ENCODE data around the gene FOXN4. TPM values are rescaled to one million over a fixed set of nuclear protein-coding genes. Genes with fewer than 3 reads are reported as not detected.

FOXN4 gene
- total and polyA plus RNA-seq, 2 of the 13 experiments (the other 11 are each of a cell fraction or from before 2014, with no cell fraction given), result 0.11 TPM; not detected in 1

- TF ChIP-seq, protein P1, sequence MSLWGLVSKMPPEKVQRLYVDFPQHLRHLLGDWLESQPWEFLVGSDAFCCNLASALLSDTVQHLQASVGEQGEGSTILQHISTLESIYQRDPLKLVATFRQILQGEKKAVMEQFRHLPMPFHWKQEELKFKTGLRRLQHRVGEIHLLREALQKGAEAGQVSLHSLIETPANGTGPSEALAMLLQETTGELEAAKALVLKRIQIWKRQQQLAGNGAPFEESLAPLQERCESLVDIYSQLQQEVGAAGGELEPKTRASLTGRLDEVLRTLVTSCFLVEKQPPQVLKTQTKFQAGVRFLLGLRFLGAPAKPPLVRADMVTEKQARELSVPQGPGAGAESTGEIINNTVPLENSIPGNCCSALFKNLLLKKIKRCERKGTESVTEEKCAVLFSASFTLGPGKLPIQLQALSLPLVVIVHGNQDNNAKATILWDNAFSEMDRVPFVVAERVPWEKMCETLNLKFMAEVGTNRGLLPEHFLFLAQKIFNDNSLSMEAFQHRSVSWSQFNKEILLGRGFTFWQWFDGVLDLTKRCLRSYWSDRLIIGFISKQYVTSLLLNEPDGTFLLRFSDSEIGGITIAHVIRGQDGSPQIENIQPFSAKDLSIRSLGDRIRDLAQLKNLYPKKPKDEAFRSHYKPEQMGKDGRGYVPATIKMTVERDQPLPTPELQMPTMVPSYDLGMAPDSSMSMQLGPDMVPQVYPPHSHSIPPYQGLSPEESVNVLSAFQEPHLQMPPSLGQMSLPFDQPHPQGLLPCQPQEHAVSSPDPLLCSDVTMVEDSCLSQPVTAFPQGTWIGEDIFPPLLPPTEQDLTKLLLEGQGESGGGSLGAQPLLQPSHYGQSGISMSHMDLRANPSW (CRISPR knock-in tag; IDR thresholded peaks at IDR 0.05; ENCODE audit: borderline replicate concordance), result no peak
- no peak for TF ChIP-seq ZNF230 (CRISPR knock-in tag; IDR thresholded peaks at IDR 0.05)
- TF ChIP-seq SP140L (CRISPR knock-in tag; IDR thresholded peaks at IDR 0.05; ENCODE audit: borderline replicate concordance), result no peak
- TF ChIP-seq, protein P2, sequence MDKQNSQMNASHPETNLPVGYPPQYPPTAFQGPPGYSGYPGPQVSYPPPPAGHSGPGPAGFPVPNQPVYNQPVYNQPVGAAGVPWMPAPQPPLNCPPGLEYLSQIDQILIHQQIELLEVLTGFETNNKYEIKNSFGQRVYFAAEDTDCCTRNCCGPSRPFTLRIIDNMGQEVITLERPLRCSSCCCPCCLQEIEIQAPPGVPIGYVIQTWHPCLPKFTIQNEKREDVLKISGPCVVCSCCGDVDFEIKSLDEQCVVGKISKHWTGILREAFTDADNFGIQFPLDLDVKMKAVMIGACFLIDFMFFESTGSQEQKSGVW (CRISPR knock-in tag; IDR thresholded peaks at IDR 0.05; ENCODE audit: borderline replicate concordance), result no peak
- no peak for TF ChIP-seq ZIK1 (CRISPR knock-in tag; IDR thresholded peaks at IDR 0.05; ENCODE audit: borderline replicate concordance, low read depth)
Measured at GRCh38 chr12:109270494-109270893, 38.6 kb downstream of the FOXN4 start (continued).

- ChIA-PET CTCF (ENCODE audit: low intra/inter-chr PET ratio, low total read pairs) (no interaction called here), POLR2A (no interaction called here)
- Histone ChIP-seq H3K4me2 (ENCODE audit: low read depth, low read length) (no peak overlapping the region), H3K27ac (ENCODE audit: extremely low read length, insufficient read depth, low read length) (no peak overlapping the region), H3K36me3 (replicated peaks in 1 of 2; ENCODE audit: control insufficient read depth in 1 of 2, insufficient read depth in 2 of 2, low read length in 2 of 2) (peaks cover 0 to 11% of the 10 kb centered on the region in 2 experiments; a peak in 3 of 5 replicates), H3K27me3 (ENCODE audit: control insufficient read depth in 1 of 2, insufficient read depth in 2 of 2, low read length in 2 of 2) (no peaks in the 10 kb centered on the region), H2AFZ (ENCODE audit: low read length) (no peak overlapping the region), H4K20me1 (ENCODE audit: insufficient read depth, low read length) (no peaks in the 10 kb centered on the region), H3K9ac (ENCODE audit: insufficient read depth, low read depth, low read length) (no peak overlapping the region), H3K9me3 (ENCODE audit: low read length) (no peaks in the 10 kb centered on the region), H3K4me3 (replicated peaks in 1 of 3; ENCODE audit: insufficient read depth in 1 of 3, low read depth in 2 of 3, low read length in 3 of 3) (no peak overlapping the region), H3K4me1 (ENCODE audit: insufficient read depth, low read length) (no peaks in the 10 kb centered on the region), H3K79me2 (ENCODE audit: insufficient read depth, low read length) (no peaks in the 10 kb centered on the region)
- no TSS peak for BruUV-seq (replicated peaks)
- in situ Hi-C loops (cut with HindIII; ENCODE audit: extremely low pct_ligation_motif_present, low pct_unique_long_range_greater_than_20kb), result no loop called here
- 58% methylated on average over 3 of the region's 3 CpGs for WGBS (ENCODE audit: low lambda C conversion rate)
- DNase-seq (ENCODE audit: low spot score) (no peak), FAIRE-seq (no peak), ATAC-seq (no peak)
- no peak for TF ChIP-seq MTERF4 (CRISPR knock-in tag; IDR thresholded peaks at IDR 0.05)
- TF ChIP-seq, protein P3, sequence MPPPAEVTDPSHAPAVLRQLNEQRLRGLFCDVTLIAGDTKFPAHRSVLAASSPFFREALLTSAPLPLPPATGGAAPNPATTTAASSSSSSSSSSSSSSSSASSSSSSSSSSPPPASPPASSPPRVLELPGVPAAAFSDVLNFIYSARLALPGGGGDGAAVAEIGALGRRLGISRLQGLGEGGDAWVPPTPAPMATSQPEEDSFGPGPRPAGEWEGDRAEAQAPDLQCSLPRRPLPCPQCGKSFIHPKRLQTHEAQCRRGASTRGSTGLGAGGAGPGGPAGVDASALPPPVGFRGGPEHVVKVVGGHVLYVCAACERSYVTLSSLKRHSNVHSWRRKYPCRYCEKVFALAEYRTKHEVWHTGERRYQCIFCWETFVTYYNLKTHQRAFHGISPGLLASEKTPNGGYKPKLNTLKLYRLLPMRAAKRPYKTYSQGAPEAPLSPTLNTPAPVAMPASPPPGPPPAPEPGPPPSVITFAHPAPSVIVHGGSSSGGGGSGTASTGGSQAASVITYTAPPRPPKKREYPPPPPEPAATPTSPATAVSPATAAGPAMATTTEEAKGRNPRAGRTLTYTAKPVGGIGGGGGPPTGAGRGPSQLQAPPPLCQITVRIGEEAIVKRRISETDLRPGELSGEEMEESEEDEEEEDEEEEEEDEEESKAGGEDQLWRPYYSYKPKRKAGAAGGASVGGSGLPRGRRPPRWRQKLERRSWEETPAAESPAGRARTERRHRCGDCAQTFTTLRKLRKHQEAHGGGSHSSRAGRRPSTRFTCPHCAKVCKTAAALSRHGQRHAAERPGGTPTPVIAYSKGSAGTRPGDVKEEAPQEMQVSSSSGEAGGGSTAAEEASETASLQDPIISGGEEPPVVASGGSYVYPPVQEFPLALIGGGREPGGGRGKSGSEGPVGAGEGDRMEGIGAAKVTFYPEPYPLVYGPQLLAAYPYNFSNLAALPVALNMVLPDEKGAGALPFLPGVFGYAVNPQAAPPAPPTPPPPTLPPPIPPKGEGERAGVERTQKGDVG (CRISPR knock-in tag; IDR thresholded peaks at IDR 0.05; ENCODE audit: borderline replicate concordance), result no peak
- no peak for TF ChIP-seq ZNF10 (CRISPR knock-in tag; IDR thresholded peaks at IDR 0.05; ENCODE audit: borderline replicate concordance, low read depth)
- TF ChIP-seq FIP1L1 (IDR thresholded peaks at IDR 0.05; ENCODE audit: borderline replicate concordance, insufficient read depth, low read depth, low read length), result no peak
- no peak for TF ChIP-seq MIXL1 (CRISPR knock-in tag; IDR thresholded peaks at IDR 0.05)
- TF ChIP-seq ZMYM3 (CRISPR knock-in tag; IDR thresholded peaks at IDR 0.05), result no peak
- TF ChIP-seq ZNF660 (CRISPR knock-in tag; IDR thresholded peaks at IDR 0.05; ENCODE audit: borderline replicate concordance, low read depth), result no peak
- intact Hi-C loops (cut with micrococcal nuclease; ENCODE audit: unreplicated experiment), result no loop called here
Measured at GRCh38 chr12:109269428-109269827, 39.7 kb downstream of the FOXN4 start.
